Ovary (tissue), 3 donors: ENCODE data around the gene TPSG1.

Source experiments
- POLR2A ChIP-seq: fragments of 450-650 bp; IDR thresholded peaks from one replicate; pipeline ENCODE4 v1.6.1; 2017; ENCODE audit warnings: antibody characterized with exemption, mild to moderate bottlenecking, moderate library complexity
- TF ChIP-seq, protein P1 (sequence below), 3 donors: fragments of 450-650 bp in 2 of 3; fragments of 200-600 bp in 1 of 3; IDR thresholded peaks; one replicate each; pipeline versions ENCODE4 v1.5.1 to v1.8.0; 2016 to 2022; ENCODE audit warnings: antibody characterized with exemption in 3 of 3, mild to moderate bottlenecking in 1 of 3
- donor health status: DM: no; HTN: no; CAD: no.

DNA sequence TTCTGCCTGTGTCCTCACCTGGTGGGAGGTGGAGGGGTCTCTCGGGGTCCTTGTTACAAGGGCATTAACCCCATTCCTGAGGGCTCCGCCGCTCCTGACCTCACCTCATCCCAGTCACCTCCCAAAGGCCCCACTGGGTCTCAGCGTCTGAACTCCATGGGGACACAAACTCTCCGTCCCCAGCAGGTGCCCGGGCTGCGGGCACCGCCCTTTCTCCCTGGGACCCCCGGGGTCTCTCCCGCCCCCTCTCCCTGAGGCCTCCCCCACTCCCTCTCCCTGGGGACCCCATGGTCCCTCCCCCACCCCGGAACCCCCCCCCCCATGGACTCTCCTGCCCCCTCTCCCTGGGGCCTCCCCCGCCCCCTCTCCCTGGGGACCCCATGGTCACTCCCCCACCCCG, 47.3 kb downstream of the TPSG1 start:
- TF ChIP-seq, protein P1, sequence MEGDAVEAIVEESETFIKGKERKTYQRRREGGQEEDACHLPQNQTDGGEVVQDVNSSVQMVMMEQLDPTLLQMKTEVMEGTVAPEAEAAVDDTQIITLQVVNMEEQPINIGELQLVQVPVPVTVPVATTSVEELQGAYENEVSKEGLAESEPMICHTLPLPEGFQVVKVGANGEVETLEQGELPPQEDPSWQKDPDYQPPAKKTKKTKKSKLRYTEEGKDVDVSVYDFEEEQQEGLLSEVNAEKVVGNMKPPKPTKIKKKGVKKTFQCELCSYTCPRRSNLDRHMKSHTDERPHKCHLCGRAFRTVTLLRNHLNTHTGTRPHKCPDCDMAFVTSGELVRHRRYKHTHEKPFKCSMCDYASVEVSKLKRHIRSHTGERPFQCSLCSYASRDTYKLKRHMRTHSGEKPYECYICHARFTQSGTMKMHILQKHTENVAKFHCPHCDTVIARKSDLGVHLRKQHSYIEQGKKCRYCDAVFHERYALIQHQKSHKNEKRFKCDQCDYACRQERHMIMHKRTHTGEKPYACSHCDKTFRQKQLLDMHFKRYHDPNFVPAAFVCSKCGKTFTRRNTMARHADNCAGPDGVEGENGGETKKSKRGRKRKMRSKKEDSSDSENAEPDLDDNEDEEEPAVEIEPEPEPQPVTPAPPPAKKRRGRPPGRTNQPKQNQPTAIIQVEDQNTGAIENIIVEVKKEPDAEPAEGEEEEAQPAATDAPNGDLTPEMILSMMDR (IDR thresholded peaks at IDR 0.05), result no peak
- no peak for TF ChIP-seq POLR2A
